GM21737 (cell line): Measurements from ENCODE around the gene GNB1.

Source experiments
- ATAC-seq: cut with Tn5 transposase; IDR thresholded peaks from one replicate; pipeline ENCODE4 v1.9.1; 2021; ENCODE audit warnings: mild to moderate bottlenecking, moderate library complexity; ENCODE audit not compliant: unreplicated experiment

Gene GNB1

DNA sequence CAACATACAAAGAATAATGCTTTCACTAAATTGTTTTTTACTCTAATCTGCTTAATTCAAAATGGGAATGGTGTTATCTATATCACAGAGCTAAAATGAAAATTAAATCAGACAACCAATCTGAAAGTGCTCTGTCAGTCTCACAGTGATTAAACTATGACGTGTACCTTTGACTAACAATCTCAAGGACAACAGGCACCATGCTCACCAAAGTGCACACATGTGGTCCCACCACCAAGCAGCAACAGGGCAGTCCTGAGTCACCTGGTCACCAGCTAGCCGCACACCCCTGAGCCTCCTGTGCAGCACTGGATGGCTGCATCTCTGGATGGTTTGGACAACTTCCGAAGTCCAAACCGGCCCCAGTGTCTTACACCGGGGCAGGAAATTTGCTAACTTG lies 58.1 kb downstream of the GNB1 start:
- no peak for ATAC-seq

DNA sequence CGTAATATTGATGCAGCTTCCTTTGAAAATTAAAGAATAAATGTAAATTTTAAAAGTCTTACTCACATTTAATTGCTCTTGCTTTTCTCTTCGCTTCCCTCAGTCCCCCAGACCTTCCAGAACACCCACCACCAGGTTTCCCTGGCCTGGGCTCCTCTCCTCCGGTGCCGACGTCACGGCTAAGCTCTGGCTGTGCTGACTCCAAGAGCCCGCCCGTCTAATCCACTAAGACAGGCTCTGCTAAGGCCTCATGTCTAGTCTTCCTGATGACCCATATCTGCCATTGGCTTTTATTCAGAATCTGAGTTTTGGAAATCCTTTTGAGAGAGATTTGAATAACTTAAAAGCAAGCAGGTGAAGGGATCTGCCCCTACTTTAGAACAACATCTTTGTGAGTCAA lies 58.7 kb downstream of the GNB1 start:
- ATAC-seq, result no peak

DNA sequence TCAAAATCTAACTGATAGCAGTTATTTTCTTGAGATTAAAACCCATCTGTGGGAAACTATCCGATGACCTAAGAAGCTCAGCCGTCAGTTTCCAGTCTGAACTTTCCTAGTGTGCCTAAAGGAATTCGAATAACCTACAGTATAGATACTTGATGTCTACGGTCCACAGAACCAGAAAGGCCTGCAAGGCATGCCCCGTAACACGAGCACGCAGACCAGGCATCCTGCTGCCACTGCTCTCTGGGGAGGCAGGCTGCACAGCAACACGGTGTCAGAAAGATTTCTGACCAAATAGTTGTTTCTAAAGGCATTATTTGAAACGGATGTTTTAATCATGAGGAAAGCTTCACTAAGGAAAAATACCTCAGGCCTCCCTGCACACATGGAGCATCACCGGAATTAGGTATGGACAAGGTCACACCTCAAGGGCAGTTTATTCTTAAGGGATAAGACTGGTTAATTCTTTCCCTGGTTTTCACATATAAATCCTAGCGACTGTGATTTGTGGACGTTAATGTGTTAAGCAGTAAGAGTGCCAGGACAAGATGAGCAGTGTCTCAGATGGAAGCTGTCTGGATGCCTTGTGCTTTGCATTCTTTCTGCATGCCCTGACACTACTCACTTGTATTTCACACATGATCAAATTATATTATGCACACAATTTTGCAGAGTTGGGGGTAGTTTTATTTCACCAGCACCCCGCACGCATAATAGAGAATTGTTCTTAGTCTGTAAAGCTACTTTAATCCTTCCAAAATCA lies 63.6 kb downstream of the GNB1 start:
- ATAC-seq, result no peak

DNA sequence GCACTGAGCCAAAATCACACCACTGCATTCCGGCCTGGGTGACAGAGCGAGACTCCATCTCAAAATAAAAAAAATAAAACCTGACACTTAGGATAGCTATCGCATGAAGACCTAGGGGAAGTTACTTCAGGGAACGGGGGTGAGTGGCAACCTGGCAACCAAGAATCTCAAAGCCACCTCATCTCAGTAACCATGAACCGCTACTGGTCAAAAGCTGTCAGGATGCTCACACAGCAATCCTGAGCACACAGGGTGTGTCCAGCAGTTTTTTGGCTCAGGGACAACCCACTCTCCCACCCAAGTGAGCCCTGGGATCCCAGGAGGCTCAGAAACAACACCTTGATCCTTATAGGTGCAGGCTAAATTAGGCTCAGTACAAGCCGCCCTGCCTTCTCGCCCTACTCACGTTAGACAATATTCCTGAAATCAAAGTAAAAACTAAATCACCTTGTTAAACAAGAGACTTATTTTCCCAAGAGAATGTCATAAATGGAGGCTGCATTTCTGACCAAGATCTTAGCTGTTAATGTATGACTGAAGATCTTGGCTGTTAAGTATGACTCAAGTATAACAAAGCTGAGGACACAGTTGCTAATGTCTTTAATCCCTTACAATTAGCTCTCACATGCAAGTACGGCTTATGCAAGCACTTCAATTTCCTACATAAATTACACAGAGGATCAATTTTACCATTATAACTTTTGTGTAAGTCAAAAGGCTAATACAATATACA lies 64.4 kb downstream of the GNB1 start:
- no peak for ATAC-seq

DNA sequence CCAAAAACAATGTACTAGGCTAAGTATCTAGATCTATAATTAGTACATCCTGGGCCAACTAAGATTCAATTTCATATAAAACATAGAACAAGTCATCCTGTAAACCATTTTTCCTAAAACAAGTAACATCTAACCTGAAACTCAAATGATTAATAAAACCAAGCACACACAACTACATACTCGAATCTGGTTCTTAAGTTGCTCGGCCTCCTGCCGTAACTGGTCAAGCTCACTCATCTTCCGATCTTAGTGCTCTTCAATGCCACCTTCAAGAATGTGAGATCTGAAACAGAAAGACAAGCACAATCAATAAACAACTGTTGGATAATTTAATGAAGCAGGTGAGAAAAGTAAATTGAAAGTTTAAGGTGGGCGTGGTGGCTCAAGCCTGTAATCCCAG lies 65.7 kb downstream of the GNB1 start:
- ATAC-seq, result no peak

DNA sequence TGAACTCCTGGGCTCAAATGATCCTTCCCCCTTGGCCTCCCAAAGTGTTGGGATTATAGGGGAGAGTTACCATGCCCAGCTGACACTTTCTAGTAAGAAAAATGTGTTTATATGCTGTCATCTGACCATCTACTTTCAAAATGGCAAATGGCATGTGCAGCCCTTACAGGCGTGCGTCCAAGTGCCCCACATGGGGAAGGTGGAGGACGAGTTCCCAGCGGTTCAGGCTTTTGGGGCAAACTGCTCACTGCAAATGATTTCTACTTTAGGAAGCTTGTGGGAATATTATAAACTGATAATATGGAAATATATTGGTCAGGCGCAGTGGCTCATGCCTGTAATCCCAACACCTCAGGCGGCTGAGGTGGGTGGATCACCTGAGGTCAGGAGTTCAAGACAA lies 71.1 kb downstream of the GNB1 start:
- ATAC-seq, result no peak

GRCh38 chr1:1817221-1817620 lies 73.7 kb downstream of the GNB1 start:
- ATAC-seq, result no peak

DNA sequence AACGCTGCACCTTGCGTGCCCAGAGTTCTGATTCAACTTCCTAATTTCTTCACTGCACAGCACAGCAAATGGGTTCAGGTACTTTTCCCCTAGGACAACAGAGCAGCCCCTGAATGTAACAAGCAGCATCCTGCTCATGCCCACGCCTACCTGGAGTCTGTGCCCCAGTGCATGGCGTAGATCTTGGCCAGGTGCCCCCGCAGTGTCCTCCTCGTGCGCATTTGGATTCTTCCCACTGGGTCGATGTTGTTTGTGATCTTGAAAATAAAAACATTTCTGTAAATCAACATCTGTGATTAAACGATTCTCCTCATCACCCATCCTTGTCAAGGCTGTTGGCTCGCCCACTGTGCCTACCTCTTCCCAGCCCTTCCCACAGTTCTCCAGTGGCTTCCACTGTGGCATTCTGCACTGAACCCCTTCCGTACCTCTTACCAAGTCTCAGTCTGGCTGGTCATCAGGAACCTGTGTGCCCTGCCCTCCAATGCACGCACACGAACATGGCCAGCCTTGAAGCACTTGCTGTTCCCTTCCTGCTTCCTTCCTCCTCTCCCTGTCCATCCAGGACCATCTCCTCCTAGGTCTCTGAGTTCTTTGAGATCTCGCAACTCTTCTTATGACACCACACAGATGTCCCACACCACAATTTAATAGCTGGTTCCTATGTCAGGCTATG lies 75.1 kb downstream of the GNB1 start:
- ATAC-seq, result no peak

DNA sequence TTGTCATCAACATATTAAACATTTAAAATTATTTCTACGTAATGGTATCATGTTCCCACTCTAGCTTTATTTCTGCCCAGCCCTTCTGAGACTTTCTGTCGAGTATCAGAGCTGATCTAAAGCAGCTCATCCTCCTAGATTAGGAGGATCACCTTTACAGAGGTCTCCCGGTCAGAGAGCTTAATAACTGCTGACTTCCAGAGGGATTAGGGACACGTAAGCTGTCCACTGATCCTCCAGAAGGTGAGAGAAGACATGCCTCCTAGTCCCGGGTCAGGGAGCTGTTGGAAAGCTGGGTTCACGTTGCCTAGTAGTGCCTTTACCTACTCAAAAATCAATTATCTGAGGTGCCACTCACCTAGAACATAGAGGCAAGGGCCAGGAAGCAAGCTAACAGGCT lies 81.4 kb downstream of the GNB1 start:
- ATAC-seq, result no peak

DNA sequence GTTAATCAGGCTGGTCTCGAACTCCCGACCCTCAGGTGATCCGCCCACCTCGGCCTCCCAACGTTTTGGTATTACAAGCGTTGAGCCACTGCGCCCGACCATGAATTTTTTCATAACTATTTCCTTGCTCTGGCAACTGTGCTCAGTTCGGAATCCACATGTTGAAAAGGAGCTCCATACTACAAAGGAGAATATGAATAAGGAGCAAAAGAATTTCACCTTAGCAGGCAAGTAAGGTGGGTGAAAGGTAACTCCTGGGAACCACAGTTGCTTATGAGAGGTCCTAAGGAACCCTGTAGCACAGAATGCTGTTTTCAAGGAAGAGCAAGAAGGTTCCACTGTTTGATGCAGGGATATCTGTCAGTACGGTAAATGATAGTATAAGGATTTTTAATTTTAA lies 82.7 kb downstream of the GNB1 start:
- no peak for ATAC-seq

DNA sequence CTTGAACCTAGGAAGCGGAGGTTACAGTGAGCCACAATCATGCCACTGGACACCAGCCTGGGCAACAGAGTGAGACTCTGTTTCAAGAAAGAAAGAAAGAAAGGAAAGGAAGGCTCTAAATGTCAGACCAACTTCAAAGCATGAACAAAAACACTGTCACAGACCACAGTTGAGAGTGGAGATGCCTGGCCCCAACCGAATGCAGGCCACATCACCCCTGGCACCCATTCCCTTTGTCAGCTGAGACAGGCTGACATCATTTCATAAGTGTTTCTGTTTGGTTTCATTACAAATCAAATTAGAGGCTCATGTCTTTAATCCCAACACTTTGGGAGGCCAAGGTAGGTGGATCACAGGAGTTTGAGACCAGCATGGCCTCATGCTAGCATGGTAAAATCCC lies 84.0 kb downstream of the GNB1 start:
- ATAC-seq, result no peak

GRCh38 chr1:1804301-1804700 lies 86.6 kb downstream of the GNB1 start:
- no peak for ATAC-seq

DNA sequence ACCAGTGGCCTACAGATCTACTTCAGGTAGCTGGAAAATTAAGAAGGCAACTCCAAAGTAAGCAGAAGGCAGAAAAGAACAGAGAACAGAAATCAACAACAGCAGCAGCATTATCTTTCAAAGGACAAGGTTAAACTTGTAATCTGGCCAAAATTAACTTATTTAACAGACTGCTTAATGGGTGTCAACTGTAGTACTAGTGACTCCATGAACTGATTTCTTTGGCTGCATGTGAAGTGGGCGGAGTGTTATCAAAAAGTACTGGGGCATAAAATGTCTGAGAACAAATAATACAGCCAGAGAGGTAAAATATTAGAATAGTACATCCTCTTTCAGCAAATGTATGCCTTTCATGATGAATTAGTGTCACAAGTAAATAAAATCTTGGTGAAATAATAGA lies 88.0 kb downstream of the GNB1 start:
- no peak for ATAC-seq

DNA sequence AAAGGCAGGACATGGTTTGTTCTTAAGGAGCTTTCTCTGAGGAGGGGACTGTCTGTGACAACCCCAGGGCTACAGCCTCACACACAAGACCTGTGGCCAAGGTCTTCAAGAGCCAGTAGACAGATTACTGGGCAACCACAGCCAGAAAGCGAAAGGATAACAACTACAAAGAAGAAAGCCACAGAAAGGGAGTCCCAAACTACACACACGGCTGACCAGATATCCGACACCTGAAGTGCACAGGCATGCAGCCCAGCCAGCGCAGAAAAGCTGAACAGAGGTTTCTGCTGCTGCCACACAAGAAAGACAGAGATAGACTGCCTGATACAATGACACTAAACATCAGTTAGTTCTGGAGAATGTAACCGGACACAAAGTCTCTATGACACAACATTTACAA lies 91.2 kb downstream of the GNB1 start:
- ATAC-seq, result peak; percentile 70

- no peak for ATAC-seq
Measured at GRCh38 chr1:1797731-1798341, 93.1 kb downstream of the GNB1 start.

DNA sequence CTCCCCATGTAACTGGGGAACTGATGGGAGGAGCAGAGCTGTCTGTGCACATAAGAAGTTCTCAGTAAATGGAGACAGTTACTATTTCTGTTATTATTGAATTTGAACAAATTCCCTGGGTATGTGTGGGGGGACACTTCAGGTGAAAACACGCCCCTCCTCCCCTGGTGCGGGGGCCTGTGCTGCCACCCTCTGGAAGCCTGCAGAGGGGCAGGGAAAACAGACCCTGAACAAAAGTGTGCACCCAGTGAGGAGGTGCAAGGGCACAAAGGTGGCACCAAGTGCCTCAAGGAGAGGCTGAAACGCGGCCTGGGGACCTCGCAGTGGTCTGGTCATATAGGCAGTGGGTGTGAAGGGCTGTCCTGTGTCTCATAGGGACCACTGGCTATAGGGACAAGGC lies 94.4 kb downstream of the GNB1 start:
- no peak for ATAC-seq

- no peak for ATAC-seq
Measured at GRCh38 chr1:1794999-1795398, 95.9 kb downstream of the GNB1 start.

- ATAC-seq, result no peak
Measured at GRCh38 chr1:1793481-1794244, 97.2 kb downstream of the GNB1 start.

DNA sequence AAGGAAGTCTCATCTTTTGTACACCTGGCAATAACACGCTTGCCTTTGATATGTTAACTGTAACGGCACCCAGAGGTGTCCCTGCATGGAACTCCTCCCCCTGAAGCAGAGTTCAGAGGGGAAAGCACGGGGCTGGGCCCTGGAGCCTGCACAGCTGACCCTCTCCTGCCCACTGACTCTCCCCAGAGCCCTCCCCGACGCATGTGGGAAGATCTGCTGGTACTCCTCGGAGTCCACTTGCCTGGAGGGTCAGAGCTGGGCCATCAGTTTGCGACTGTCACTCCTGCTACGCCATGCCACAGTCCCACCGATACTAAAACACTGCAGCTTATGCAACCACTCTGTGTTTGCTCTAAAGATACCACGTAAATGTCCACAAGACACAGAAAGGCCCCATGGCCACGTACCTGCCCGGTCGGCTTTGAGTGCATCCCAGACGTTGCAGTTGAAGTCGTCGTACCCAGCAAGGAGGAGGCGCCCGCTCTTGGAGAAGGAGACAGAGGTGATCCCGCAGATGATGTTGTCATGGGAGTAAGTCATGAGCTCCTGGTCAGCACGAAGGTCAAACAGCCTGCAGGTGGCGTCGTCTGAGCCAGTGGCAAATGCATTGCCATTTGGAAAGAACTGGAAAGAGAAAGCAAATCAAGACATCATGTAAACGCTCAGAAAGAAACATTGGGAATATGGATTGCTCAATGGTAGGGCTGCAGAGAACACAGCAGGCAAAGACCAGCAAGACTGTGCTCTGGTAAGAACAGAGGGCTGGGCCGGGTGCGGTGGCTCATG lies 102.0 kb downstream of the GNB1 start:
- ATAC-seq, result no peak

GRCh38 chr1:1788136-1788535 lies 102.8 kb downstream of the GNB1 start:
- ATAC-seq, result no peak
